Activated CD8-positive, alpha-beta memory T cell treated with anti-CD3 and anti-CD28 coated beads, Interleukin-2, amount 50 U/mL, for 4 hours (primary cell): ENCODE data around the gene GRPEL1.
"Not testable (repeated sequence)": the region's sequence is repeated elsewhere in the genome, so short reads cannot be mapped to it uniquely, and the experiment has no call there.

Experiments used
- DNase-seq: peaks from one replicate; pipeline ENCODE4 v3.0.0-alpha.2; 2020

The GRPEL1 gene

GRCh38 chr4:7089213-7089986, 21.5 kb upstream of the GRPEL1 start:
- DNase-seq, result no peak

GRCh38 chr4:7087036-7087435, 19.2 kb upstream of the GRPEL1 start:
- no peak for DNase-seq

GRCh38 chr4:7086384-7086783, 18.5 kb upstream of the GRPEL1 start:
- DNase-seq, result no peak

DNA sequence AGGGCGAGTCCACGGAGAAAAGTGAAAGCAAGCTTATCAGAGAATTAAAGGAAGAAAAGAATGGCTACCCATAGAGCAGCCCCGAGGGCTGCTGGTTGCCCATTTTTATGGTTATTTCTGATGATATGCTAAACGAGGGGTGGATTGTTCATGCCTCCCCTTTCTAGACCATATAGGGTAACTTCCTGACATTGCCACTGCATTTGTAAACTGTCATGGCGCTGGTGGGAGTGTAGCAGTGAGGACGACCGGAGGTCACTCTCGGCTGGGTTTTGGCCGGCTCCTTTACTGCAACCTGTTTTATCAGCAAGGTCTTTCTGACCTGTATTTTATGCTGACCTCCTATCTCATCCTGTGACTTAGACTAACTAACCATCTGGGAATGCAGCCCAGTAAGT, 16.7 kb upstream of the GRPEL1 start:
- DNase-seq, result not testable (repeated sequence)

DNA sequence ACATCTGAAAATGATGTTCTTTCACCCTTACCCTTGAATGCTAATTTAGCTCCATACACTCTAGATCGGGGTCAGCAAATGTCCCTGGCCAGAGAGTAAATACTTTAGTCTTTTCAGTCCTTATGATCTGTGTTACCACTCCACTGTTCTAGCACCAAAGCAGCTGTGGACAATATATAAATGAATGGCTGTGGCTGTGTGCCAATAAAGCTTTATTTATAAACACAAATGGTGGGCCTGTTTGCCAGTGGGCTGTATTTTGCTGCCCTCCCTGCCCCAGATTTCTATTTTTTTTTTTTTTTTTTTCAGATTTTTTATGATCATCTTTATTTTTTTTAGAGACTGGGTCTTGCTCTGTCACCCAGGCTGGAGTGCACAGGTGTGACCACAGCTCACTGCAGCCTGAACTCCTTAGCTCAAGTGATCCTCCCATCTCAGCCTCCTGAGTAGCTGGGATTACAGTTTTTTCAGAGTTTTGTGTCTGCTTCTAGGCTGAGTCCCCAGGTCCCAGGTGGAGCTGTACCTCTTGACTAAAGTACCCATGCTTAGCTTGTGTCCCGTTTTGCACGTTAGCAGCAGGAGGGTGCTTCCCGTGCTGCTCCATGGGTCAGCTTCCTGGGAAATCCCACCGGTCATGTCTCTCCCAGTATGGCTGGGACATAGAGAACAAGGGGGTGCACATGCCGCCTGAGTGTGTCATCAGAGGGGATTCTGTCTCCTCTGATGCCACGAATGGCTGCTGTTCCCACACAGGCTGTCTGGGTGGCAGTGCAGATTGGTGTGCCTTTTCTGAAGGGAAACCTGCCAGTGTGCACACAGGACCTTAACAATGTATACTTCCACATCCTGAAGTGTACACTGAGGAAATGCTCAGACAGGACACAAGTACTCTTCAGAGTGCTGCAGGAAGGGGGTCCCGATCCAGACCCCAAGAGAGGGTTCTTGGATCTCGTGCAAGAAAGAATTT, 16.0 kb upstream of the GRPEL1 start:
- no peak for DNase-seq

GRCh38 chr4:7079909-7080308, 12.0 kb upstream of the GRPEL1 start:
- DNase-seq, result not testable (repeated sequence)

DNA sequence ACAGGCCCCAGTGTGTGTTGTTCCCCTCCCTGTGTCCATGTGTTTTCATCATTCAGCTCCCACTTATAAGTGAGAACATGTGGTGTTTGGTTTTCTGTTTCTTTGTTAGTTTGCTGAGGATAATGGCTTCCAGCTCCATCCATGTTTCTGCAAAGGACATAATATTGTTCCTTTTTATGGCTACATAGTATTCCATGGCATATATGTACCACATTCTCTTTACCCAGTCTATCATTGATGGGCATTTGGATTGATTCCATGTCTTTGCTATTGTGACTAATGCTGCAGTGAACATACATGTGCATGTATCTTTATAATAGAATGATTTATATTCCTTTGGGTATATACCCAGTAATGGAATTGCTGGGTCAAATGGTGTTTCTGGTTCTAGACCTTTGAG, 11.6 kb upstream of the GRPEL1 start:
- not testable (repeated sequence) for DNase-seq

GRCh38 chr4:7078025-7078424, 10.2 kb upstream of the GRPEL1 start:
- DNase-seq, result no peak

DNA sequence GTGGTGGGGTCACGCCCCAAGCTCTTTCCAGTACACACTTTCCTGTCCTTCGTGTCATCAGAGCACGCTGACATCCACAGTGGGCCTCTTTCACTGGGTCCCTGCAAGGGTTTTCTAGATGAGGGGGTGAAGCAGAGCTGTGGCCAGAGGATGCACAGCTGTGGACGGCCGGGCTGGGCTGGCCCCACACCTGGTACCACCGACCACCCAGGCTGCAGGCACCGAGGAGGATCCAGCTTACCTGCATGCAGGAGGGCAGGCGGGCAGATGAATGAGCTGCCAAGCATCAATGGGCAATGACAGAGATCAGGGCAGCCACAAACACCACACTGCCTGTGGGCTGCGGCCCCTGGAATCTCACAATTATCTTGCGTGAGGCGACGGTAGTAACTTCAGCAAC, 9.5 kb upstream of the GRPEL1 start:
- DNase-seq, result no peak

DNA sequence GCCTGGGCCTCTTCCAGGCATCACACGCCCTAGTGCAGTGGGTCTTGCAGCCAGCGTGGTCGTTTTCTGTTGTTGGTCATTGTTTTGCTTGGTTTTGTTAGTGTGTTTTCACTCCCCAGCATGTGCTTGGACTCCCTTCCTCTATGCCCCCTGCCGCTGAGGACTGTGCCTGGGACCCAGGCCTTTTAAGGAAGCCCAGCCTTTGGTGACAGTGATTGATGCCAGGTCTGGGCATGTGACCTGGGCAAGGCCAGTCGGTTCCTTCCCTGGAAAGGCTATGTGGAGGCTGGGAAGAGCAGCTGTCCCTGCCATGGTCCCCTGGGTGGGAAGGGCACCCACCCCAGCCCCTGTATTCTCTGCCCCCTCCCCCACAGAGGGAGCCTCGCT, 8.8 kb upstream of the GRPEL1 start:
- no peak for DNase-seq

- DNase-seq, result no peak
These were observed 8.3 kb upstream of the GRPEL1 start for GRCh38 chr4:7075962-7076695.

GRCh38 chr4:7074426-7074825, 6.6 kb upstream of the GRPEL1 start:
- no peak for DNase-seq

- DNase-seq, result no peak
These were observed 5.9 kb upstream of the GRPEL1 start for GRCh38 chr4:7073526-7074390.

DNA sequence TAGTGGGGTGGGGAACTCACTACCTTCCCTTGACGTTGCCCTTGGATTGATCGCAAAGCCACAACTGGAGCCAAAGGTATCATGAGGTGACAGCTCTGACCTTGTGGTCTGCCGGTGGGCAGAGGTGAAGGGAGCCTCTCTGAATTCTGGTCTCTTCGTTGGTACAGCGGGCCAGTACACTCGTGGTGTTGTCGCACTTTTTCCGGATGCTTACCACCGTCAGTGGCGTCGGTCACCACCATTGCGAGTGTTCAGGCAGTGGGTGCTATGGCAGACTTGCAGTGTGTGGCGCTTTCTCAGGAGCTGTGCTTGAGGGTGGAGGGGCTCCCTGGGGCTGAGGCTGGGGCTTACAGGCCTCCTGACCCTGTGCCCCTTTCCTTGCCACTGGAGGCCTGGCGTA, 5.2 kb upstream of the GRPEL1 start:
- no peak for DNase-seq

DNA sequence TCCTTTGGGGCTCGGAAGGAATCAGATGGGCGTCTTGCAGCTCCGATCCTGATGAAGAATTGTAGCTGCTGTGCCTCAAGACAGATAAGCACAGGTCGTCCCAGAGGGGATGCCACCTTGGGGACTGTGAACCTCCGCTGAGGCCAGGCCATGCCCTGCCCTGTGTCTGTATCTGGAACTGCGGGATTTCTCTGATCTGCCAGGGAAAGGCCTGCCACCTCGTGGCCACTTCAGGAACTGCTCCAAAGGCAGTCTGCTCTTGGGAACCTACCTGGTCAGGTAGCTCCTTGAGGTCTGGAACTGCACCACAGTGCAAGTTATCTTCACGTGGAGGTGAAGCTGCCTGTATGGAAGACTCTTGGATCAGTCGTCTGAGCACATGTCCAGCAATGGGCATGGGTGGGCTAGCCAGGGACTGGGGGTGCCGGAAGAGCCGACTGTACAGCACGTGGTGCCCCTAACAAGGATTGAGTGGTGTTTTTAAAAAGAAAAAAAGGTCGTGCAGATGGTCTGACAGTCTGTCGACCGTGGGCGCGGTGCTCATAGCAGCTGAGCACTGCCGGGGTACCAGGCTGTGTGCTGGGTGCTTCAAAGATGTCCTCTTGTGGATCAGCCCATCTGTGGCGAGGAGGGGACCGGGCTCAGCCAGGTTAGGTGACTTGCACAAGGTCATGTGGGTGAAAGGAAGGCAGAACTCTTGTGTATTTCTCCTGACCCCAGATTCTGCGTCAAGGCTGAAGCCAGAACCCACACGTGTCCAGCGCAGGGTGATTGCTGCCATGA, 3.1 kb upstream of the GRPEL1 start:
- peak; percentile 89 for DNase-seq

- no peak for DNase-seq
These were observed 1.0 kb upstream of the GRPEL1 start for GRCh38 chr4:7068883-7069282.

- no peak for DNase-seq
These were observed 497 bp upstream of the GRPEL1 start for GRCh38 chr4:7068279-7068842.

- DNase-seq, result no peak
These were observed 775 bp downstream of the GRPEL1 start for GRCh38 chr4:7067126-7067451.

- no peak for DNase-seq
These were observed 1.4 kb downstream of the GRPEL1 start for GRCh38 chr4:7066493-7066892.

DNA sequence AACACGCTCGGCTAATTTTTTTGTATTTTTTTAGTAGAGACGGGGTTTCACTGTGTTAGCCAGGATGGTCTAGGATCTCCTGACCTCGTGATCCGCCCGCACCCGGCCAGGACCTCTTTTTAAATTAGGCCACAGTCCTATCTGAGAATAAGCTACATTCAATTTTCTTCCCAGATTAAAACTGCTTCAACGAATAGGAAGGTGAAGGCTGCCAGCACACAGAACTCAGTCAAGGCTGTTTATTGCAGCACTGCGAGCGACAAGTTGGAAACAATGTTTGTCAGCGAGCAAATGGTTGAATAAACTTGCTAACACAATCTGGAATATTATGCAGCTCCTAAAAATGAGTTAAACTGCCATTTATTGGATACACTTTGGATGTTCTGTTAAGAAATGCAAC, 1.9 kb downstream of the GRPEL1 start:
- DNase-seq, result no peak

- DNase-seq, result no peak
These were observed 4.5 kb downstream of the GRPEL1 start for GRCh38 chr4:7063362-7063761.
